Dedifferentiated amniotic fluid mesenchymal stem cell (primary cell): Measurements from ENCODE around the gene OR2H1.

Experiments used
- DNase-seq: peaks from one replicate; pipeline ENCODE4 v3.0.0-alpha.2; 2016; ENCODE audit errors: extremely low spot score

Gene OR2H1

GRCh38 chr6:29510746-29511300, 53.9 kb downstream of the OR2H1 start:
- no peak for DNase-seq
